Epithelial cell of prostate (primary cell): Measurements from ENCODE around the gene CHRDL2.
"Not testable (repeated sequence)": the region's sequence is repeated elsewhere in the genome, so short reads cannot be mapped to it uniquely, and the experiment has no call there.

Experiments
- DNase-seq: peaks from one replicate; pipeline ENCODE4 v3.0.0-alpha.2; 2011; ENCODE audit warnings: low read depth, low spot score
- H3K27ac ChIP-seq: fragments of 450-650 bp; 2 replicates; pipeline ENCODE4 v1.5.1; 2017; ENCODE audit warnings: mild to moderate bottlenecking

Gene CHRDL2

DNA sequence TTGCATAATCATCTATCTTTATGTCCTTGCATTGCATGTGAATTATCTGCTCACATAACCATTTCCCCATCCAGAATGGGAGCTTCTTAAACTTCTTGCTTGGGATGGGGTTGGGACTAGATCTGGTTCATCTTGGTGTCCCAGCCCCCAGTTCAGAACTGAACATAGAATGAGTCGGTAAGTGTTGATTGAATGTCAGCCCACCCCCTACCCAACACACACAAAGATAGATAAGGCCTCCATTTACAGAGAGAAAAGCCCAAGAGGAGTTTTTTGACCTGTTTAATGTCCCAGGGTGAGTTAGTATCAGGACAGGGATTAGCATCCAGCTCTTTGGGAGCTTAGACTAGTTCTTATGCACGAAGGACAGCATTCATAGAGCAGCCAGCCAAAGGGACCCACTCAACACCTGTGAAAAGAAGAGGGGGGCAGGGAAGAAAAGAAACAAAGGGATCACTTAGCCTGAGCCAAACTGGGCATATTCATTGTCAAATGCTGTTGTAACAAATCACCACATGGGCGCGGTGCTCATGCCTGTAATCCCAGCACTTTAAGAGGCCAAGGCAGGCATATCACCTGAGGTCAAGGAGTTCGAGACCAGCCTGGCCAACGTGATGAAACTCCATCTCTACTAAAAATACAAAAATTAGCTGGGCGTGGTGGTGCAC is 57.4 kb downstream of the CHRDL2 start:
- peak overlapping the region; percentile 45 for H3K27ac ChIP-seq
- DNase-seq: no peak

DNA sequence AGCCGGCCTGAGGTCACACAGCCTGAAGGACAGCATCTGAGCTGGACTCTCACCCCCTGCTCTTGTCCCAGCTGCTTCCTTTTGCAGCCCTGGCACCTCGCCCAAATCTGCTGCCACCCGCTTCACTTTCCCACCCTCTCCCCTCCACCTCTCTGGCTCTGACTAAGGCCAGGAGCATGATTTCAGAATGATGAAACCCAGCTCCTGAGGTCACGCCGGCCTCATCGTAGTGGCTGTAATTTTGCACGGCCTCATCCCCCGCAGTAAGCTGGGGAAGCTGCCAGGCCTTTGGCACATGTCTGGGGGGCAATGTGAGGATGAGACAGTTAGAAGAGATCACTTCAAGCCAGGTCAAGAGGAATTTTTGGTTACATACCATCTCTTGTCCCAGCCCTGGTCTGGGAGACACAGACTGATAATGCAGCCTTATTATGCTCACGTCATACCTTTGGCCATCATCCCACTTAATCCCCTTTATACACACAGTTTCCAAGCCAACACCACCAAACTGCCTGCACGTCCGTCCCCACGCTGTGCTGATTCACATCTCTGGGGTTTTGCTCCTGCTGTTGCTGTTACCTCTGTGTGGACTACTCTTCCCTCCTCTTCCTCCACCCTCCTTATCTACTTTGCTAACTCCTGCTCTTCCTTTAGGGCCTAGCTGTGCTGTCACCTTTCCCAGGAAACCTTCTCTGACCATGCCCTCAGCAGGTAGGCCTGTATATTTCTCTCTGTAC is 58.1 kb downstream of the CHRDL2 start:
- no peak for DNase-seq
- H3K27ac ChIP-seq: peak overlapping the region; percentile 45

DNA sequence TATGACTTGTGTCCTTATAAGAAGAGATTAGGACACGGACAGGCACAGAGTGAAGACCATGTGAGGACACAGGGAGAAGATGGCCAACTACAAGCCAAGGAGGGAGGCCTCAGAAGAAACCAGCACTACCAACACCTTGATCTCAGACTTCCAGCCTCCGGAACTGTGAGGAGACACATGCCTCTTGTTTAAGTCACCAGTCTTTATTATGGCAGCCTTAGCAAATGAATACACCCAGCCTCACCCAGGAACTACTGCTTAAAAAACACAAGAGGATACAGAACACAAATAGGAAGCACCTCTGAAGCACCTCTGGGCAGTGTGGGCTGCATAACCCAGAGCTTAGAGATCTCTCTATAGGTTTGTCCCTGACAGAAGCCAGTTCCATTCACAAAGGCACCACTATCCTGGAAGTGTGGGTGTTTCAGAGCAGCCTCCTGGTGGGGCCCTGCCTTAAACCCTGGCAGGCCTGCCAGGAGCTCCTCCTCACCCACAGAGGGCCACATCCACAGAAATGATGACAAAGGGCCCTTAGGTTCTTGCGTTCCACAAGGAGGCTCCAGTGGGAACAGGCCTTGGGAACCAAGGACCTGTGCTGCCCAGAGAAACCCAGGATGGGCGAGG is 58.8 kb downstream of the CHRDL2 start:
- DNase-seq: no peak
- H3K27ac ChIP-seq: peak overlapping the region; percentile 45

DNA sequence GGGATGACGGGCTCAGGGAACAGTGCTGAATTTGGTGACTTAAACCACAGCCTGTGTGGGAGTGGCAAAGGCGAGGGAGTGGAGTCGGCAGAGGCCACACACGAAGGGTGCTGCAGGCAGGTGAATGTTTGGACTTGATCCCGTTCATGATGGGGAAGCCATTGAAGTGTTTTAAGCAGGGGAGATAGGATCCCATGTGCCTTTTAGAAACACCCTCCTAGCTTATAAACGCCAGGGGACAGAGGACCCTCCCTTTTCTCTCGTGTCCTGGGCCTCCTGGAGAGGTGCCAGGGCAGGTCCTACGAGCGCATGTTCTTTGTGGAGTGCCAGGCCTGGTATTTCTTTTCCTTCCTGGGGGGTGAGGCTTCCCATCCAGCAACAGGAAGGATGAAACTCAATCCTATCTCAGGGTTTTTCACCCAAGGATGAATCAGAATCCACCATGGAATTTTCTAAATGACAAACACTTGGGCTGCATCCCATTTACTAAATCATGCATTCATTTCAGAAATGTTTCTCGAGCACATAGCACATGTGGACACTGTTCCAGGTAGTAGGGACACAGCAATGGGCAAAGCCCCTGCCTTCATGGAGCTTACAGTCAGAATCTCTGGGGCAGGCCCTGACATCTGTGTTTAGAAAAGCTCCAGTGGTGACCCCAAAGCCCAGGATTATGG is 59.6 kb downstream of the CHRDL2 start:
- no peak for DNase-seq
- peak overlapping the region; percentile 45 for H3K27ac ChIP-seq

DNA sequence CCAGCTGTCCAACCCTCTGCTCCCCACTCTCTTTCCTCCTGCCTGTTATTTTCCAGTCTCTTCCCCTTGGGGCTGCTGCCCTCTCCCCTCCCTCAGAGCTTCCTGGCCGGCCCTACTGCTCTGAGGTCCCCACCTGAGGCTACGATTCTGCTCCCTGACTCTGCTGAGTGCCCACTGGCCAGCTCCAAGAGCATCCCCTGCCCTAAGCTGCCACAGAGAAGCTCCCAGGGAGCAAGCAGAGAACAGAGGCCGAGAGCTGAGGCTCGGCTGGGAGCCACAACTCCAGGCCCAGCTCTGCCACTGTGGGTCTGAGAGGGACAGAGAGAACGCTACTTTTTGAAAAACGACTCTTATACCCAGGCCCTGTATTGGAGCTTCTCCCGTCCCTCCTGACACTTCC is 61.1 kb downstream of the CHRDL2 start:
- H3K27ac ChIP-seq: no peak overlapping the region

DNA sequence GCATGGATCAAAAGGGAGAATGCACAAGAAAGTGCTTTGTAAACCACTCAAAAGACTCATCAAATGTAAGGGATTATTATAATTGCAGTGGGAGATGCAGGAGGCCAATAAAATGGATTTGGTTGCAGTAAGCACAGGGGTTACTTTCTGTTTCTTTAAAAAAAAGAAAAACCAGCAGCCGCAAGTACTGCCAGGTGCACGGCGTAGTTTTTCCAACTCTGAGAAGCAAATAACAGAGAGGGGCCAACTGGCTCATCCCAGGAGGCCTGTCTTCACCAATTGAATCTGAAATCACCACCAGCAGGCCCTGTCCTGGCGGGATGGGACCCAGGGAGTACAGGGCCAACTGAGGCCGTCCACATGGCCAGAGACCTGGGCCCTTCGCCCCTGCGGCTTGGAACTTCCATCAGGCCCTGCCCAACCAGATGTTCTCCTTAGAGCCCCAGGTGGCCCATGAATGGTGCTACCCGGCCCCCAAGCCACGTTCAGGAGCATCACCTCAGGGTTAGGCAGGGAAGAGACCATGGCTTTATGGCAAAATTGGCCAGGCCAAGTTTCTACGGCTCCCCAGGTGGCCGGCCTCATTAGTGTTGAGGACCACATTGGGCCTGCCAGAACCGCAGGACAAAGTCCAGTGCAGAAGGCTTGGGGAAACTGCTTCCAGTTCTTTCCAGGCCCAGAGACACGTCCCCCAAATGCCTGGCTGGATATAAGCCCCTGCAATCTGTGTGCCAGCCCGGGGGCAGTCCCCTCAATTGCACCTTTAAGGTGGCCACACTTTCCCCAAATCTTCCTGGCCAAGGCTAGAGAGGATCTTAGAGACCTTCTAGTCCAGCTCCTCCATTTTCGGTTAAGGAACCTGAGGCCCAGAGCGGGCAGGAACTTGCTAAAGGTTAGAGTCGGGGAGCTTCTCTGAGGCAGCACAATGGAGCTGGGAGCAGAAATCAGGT is 61.7 kb downstream of the CHRDL2 start:
- DNase-seq: no peak
- no peak overlapping the region for H3K27ac ChIP-seq

More for the DNA sequence above, 61.1 kb downstream of the CHRDL2 start:
- DNase-seq: no peak

DNA sequence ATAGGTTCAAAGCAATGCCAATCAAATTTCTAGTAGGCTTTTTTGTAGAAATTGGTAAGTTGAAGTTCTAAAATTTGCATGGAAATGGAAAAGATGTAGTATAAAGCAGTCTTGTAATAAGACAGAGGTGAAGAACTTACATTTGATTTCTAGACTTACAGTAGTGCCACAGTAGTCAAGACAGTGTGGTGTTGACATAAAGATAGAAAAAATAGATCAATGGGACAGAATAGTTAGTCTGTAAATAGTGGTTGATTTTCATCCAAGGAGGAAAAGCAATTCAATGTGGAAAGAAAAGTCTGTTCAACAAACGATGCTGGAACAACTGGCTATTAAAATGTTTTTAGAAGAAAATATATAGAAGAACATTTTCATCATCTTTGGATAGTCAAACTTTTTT is 67.9 kb downstream of the CHRDL2 start:
- DNase-seq: no peak
- no peak overlapping the region for H3K27ac ChIP-seq

DNA sequence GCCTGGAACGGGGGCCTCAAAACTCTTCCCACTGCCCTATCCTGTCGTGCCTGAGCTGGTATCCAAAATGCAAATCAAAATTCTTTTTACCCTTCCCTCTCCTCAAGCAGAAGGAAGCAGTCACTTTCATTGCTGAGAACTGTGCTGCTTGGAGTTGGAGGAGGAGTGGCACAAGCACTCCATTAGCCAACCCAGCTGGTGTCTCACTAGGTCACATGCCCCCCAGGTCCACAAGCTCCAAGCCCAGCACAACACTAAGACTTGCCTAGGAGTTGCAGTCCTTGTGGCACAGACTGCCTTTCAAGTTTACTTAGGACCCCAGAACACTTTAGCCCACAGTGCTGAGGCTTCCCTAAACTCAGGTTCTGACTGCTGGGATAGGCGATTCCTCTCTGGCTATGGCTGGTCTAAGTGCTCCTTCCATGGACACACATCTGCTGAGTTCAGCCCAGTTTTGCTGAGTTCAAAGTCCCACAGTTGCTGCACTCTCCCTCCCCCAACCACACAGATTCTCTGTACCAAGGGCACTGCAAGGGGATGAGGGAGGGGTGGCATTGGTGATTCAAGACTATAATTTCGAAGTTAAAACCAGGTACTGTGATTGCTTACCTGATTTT is 68.6 kb downstream of the CHRDL2 start:
- DNase-seq: no peak
- H3K27ac ChIP-seq: no peak overlapping the region

DNA sequence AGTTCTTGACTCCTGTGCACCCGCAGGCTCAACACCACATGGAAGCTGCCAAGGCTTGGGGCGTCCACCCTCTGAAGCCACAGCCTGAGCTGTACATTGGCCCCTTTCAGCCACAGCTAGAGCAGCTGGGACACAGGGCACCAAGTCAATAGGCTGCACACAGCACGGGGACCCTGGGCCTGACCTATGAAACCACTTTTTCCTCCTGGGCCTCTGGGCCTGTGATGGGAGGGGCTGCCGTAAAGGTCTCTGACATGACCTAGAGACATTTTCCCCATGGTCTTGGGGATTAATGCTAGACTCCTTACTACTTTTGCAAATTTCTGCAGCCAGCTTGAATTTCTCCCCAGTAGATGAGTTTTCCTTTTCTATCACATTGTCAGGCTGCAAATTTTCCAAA is 72.1 kb downstream of the CHRDL2 start:
- not testable (repeated sequence) for DNase-seq

DNA sequence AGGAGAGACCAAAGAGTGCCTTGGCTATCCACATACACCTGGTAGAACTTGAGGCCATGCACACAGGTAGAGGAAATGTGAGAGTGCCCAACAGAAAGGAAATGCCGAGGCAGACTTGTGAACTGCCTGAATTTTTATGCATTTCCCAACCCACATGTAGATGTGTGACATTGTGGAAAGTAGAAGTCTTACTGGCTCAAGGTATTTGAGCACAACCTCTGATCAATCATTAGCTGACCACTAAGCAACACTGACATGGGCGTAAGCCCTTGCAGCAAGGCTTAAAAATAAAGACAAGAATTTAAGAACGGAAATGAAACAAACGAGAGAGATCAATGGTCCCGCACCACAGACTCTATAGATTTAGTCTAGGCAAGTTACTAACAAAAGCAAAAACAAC is 76.2 kb downstream of the CHRDL2 start:
- DNase-seq: no peak
- H3K27ac ChIP-seq: no peak overlapping the region

More for the DNA sequence above, 72.1 kb downstream of the CHRDL2 start:
- not testable (repeated sequence) for H3K27ac ChIP-seq

DNA sequence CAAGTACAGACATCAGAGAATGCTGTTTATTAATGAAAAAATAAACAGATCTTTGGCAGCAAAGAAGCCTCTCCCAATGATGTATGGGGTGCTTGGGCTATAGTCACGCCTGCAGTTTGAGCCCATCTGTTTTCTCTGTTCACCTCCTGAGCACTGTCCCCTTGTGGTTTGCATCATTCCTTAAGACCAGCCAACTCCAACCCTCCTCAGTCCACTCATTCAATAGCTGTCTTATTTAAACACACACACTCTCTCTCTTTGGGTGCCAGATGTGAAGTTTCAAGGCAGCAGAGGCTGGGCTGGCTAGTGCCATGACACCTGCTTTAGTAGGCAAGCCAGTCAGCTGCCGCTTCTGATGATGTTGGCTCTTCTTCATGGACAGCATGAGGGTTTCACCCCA is 80.7 kb downstream of the CHRDL2 start:
- DNase-seq: no peak
- H3K27ac ChIP-seq: no peak overlapping the region

DNA sequence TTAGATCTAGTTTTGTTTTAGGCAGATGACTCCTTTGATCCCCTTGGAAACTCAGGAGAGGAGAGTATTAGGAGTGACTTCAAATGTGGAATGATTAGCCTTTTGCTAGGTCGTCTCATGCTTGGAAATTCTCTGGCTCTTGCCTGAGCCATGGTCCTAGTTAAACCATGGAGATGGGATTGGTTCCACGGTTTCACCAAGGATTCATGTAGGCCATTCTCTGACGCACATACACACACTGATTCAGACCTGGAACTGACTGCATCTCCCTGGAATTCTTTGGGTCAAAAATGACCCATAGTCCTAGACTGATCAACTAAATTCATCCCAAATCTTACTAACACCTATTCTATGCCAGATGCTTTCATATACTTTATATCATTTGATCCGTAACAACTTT is 82.3 kb downstream of the CHRDL2 start:
- no peak for DNase-seq
- no peak overlapping the region for H3K27ac ChIP-seq

DNA sequence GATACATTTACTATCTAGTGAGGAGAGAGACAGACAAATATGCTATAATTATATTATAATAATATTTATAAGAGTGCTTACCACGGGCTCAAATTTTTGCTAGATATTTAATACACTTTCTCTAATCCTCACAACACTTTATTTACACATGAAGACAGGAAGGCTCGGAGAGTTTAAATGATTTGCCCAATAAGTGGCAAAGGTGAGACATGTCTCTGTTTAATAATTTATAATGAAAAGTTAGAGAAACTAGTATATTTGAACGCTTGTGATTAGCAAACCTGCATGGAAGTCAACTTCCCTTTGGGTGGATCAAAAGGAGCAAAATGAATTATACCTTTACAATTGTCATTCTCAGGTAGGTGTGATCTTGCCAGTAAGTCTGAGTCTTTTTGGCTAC is 83.4 kb downstream of the CHRDL2 start:
- no peak overlapping the region for H3K27ac ChIP-seq
- DNase-seq: no peak

DNA sequence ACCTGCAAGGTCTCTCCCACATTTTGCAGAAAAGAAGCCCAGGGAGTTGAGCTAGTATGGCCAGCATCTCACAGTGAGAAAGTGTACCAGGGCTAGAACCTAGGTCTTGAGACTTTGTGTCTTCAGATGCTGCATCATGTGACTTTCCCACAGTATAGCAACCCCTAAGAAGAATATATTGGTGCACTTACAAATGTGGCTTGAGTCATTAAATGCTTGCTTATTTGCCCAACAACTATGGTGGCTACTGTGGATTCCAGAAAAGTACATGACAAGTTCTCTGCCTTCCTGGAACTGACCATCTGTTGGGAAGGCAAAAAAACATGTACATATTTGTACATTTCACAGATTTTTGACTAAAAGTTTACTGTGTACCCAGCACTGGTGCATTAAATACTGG is 83.8 kb downstream of the CHRDL2 start:
- no peak overlapping the region for H3K27ac ChIP-seq
- no peak for DNase-seq

DNA sequence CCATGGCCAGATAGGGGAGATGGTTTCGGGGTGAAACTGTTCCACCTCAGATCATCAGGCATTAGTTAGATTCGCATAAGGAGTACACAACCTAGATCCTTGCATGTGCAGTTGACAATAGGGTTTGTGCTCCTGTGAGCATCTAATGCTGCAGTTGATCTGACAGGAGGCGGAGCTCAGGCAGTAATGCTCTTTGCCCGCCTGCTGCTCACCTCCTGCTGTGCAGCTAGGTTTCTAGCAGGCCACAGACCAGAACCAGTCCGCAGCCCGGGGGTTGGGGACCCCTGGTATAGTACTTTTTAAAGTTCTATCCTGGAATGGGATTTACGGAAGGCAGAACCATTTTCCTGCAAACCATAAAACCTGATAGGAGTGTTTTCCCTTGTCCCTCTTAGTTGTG is 84.3 kb downstream of the CHRDL2 start:
- H3K27ac ChIP-seq: no peak overlapping the region
- DNase-seq: no peak
